H9 (cell line): ENCODE results near the gene SMIM41. TPM values are rescaled to one million over a fixed set of nuclear protein-coding genes. Genes with fewer than 3 reads are reported as not detected.

Experiments used
- DNase-seq: peaks from one replicate; pipeline ENCODE4 v3.0.0-alpha.2; 2017
- H2AFZ ChIP-seq: one replicate; pipeline ENCODE4 v1.6.1; 2013; ENCODE audit warnings: mild to moderate bottlenecking, low read length, control low read depth, moderate library complexity
- H2AK5ac ChIP-seq: 2 replicates; pipeline ENCODE4 v1.6.1; 2013; ENCODE audit warnings: low read length, control low read depth, mixed read lengths; ENCODE audit not compliant: insufficient read length
- H2BK120ac ChIP-seq: one replicate; pipeline ENCODE4 v1.6.1; 2013; ENCODE audit warnings: low read depth, mild to moderate bottlenecking, low read length, control low read depth, inconsistent platforms; ENCODE audit not compliant: poor library complexity, severe bottlenecking
- H2BK12ac ChIP-seq: 2 replicates; pipeline ENCODE4 v1.6.1; 2013; ENCODE audit warnings: low read length, control low read depth, mixed read lengths, low read depth; ENCODE audit not compliant: insufficient read length
- H2BK15ac ChIP-seq: 2 replicates; pipeline ENCODE4 v1.6.1; 2013; ENCODE audit warnings: low read depth, low read length, control low read depth
- H2BK20ac ChIP-seq: one replicate; pipeline ENCODE4 v1.6.1; 2013; ENCODE audit warnings: low read depth, mild to moderate bottlenecking, low read length, control low read depth, inconsistent platforms; ENCODE audit not compliant: poor library complexity, severe bottlenecking
- H2BK5ac ChIP-seq: 2 replicates; pipeline ENCODE4 v1.6.1; 2013; ENCODE audit warnings: low read length, control low read depth, mixed read lengths; ENCODE audit not compliant: insufficient read length
- H3K14ac ChIP-seq: 2 replicates; pipeline ENCODE4 v1.6.1; 2013; ENCODE audit warnings: low read length, control low read depth; ENCODE audit not compliant: insufficient read depth
- H3K18ac ChIP-seq: 2 replicates; pipeline ENCODE4 v1.6.1; 2013; ENCODE audit warnings: low read depth, mild to moderate bottlenecking, mixed read lengths, low read length, control low read depth; ENCODE audit not compliant: insufficient read length
- H3K23ac ChIP-seq: 2 replicates; pipeline ENCODE4 v1.6.1; 2013; ENCODE audit warnings: low read length, control low read depth, mixed read lengths, low read depth; ENCODE audit not compliant: insufficient read length
- H3K23me2 ChIP-seq: 2 replicates; pipeline ENCODE4 v1.6.1; 2013; ENCODE audit warnings: low read depth, mild to moderate bottlenecking, mixed read lengths, low read length, control low read depth; ENCODE audit not compliant: insufficient read length, poor library complexity, severe bottlenecking
- H3K27ac ChIP-seq: 2 replicates; pipeline ENCODE4 v1.5.1; 2013; ENCODE audit warnings: low read length, control low read depth, mixed read lengths, low read depth; ENCODE audit not compliant: insufficient read length
- H3K27me3 ChIP-seq: 2 replicates; pipeline ENCODE4 v1.6.1; 2013; ENCODE audit warnings: low read length, control low read depth, inconsistent platforms; ENCODE audit not compliant: insufficient read depth
- H3K4ac ChIP-seq: 2 replicates; pipeline ENCODE4 v1.6.1; 2013; ENCODE audit warnings: low read depth, mild to moderate bottlenecking, control low read depth, inconsistent platforms, low read length, moderate library complexity
- H3K4me1 ChIP-seq: 2 replicates; pipeline ENCODE4 v1.6.1; 2013; ENCODE audit warnings: low read length, control low read depth, inconsistent platforms; ENCODE audit not compliant: insufficient read depth
- H3K4me2 ChIP-seq: 2 replicates; pipeline ENCODE4 v1.6.1; 2013; ENCODE audit warnings: low read length, control low read depth, mixed read lengths; ENCODE audit not compliant: insufficient read length, insufficient read depth
- H3K56ac ChIP-seq: 2 replicates; pipeline ENCODE4 v1.6.1; 2013; ENCODE audit warnings: low read depth, mild to moderate bottlenecking, mixed read lengths, low read length, control low read depth; ENCODE audit not compliant: insufficient read length
- H3K79me1 ChIP-seq: 2 replicates; pipeline ENCODE4 v1.6.1; 2013; ENCODE audit warnings: low read depth, mild to moderate bottlenecking, moderate library complexity, low read length, control low read depth, inconsistent platforms; ENCODE audit not compliant: insufficient read depth, poor library complexity, severe bottlenecking
- H3K79me2 ChIP-seq: 2 replicates; pipeline ENCODE4 v1.6.1; 2013; ENCODE audit warnings: low read length, control low read depth, inconsistent platforms; ENCODE audit not compliant: insufficient read depth
- H3K9ac ChIP-seq: 2 replicates; pipeline ENCODE4 v1.6.1; 2013; ENCODE audit warnings: low read length, control low read depth, mixed read lengths; ENCODE audit not compliant: insufficient read length; ENCODE audit errors: extremely low read depth
- H3K9me3 ChIP-seq: one replicate; pipeline ENCODE4 v1.6.1; 2013; ENCODE audit warnings: low read depth, low read length, inconsistent platforms; ENCODE audit not compliant: control insufficient read depth
- H3T11ph ChIP-seq: one replicate; pipeline ENCODE4 v1.6.1; 2013; ENCODE audit warnings: mild to moderate bottlenecking, low read length, control low read depth, inconsistent platforms
- H4K20me1 ChIP-seq: one replicate; pipeline ENCODE4 v1.6.1; 2013; ENCODE audit not compliant: control insufficient read depth, insufficient read length, insufficient read depth
- H4K5ac ChIP-seq: 2 replicates; pipeline ENCODE4 v1.6.1; 2013; ENCODE audit warnings: low read depth, mild to moderate bottlenecking, mixed read lengths, low read length, control low read depth; ENCODE audit not compliant: insufficient read length
- H4K8ac ChIP-seq: replicated peaks from 2 replicates; pipeline ENCODE4 v1.6.1; 2013; ENCODE audit warnings: low read length, control low read depth, mixed read lengths, low read depth; ENCODE audit not compliant: insufficient read length
- H4K91ac ChIP-seq: 2 replicates; pipeline ENCODE4 v1.6.1; 2013; ENCODE audit warnings: low read depth, mild to moderate bottlenecking, moderate library complexity, mixed read lengths, low read length, control low read depth; ENCODE audit not compliant: insufficient read length
- H3K27ac Mint-ChIP-seq, 3 experiments: 2 replicates in 2 of 3; 3 replicates in 1 of 3; pipeline ENCODE4 v1.8.0; 2020 to 2021; ENCODE audit warnings: mixed read lengths in 3 of 3, mild to moderate bottlenecking in 1 of 3, moderate library complexity in 1 of 3
- H3K27me3 Mint-ChIP-seq: 2 replicates; pipeline ENCODE4 v1.8.0; 2021; ENCODE audit warnings: low read depth, mild to moderate bottlenecking, moderate library complexity, mixed read lengths
- H3K36me3 Mint-ChIP-seq, 3 experiments: 2 replicates in 2 of 3; 3 replicates in 1 of 3; pipeline ENCODE4 v1.8.0; 2020 to 2021; ENCODE audit warnings: low read depth in 3 of 3, mixed read lengths in 3 of 3; ENCODE audit not compliant: insufficient read depth in 1 of 3
- H3K4me1 Mint-ChIP-seq, 2 experiments: 2 replicates each; pipeline ENCODE4 v1.8.0; 2020; ENCODE audit warnings: mixed read lengths in 2 of 2
- H3K4me3 Mint-ChIP-seq, 2 experiments: 2 replicates in 1 of 2; 3 replicates in 1 of 2; pipeline ENCODE4 v1.8.0; 2020 to 2021; ENCODE audit warnings: mild to moderate bottlenecking in 2 of 2, mixed read lengths in 2 of 2, moderate library complexity in 1 of 2
- H3K9me3 Mint-ChIP-seq, 2 experiments: 2 replicates in 1 of 2; 3 replicates in 1 of 2; pipeline ENCODE4 v1.8.0; 2020; ENCODE audit warnings: mild to moderate bottlenecking in 2 of 2, mixed read lengths in 2 of 2, moderate library complexity in 1 of 2
- WGBS: extraction: QIAGEN DNeasy Blood & Tissue Kit; methylation state at CpG from one replicate; pipeline ENCODE4 v1.1.7; 2013; ENCODE audit warnings: missing lambda C conversion rate, low lambda C conversion rate, mixed read lengths; ENCODE audit not compliant: insufficient read length; ENCODE audit errors: extremely low coverage; 5-methylcytosine and 5-hydroxymethylcytosine counted together
- total RNA-seq: library from RNA; stranded (reverse); gene quantifications from 2 replicates; pipeline ENCODE4 v1.2.1, GENCODE V29; 2021
- TF ChIP-seq, protein P1 (sequence below): fragments of 200-600 bp; sonication (generic); conservative IDR thresholded peaks from 3 replicates; pipeline ENCODE4 v1.8.0; 2021; ENCODE audit warnings: antibody characterized with exemption, mild to moderate bottlenecking

SMIM41 gene
- total RNA-seq, 1 experiment from 2014 or later, result not detected

DNA sequence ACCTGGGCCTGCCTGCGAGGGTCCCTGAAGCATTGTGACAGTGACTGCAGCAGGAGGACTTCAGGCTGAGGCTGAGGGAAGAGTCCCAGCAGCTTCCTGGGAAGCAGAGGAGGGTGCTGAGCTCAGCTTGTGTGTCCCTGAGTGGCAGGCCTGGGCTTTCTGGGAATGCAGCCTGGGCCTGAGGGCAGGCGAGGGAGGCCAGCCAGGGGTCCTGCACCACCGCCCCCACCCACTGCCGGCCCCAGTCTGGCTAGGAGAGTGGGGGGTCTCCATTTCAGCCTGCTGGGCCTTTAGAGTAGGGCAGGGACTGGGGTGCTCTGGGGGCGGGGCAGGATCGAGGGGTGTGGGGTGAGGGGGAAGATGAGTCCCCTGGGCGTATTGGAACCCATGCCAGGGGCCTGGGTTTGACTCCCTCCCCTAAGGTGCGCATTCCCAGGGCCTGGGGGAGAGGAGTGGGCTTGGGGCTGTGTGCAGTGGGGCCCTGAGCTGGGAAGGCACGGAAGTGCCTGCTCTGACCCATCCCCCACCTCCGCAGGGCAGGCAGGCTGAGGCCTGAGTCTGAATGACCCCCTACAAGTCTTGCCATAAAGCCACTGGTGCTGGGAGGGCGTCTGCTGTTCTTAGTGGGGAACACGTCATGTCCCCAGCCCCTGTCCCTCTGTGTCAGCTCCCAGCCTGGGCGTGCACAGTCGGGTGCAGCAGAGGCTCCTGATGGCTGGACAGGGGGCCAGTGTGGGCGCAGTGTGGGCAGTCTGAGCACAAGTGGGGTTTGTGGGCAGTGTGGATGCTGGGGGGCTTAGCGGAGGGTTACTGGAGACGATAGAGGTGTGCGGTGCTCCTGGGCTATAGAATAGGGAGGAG, 66.0 kb downstream of the SMIM41 start:
- peaks cover 3% of the 10 kb centered on the region; the same call in 1 of the 2 replicates for H3K27me3 Mint-ChIP-seq
- no peak overlapping the region for H3T11ph ChIP-seq
- H2AK5ac ChIP-seq, result no peak overlapping the region
- no peaks in the 10 kb centered on the region for H3K23me2 ChIP-seq
- H4K91ac ChIP-seq, result no peak overlapping the region
- H3K4me2 ChIP-seq, result no peak overlapping the region
- H4K20me1 ChIP-seq, result no peaks in the 10 kb centered on the region
- no peak overlapping the region for H2BK120ac ChIP-seq
- H3K56ac ChIP-seq, result no peak overlapping the region
- H3K4me1 ChIP-seq, result peaks cover 5% of the 10 kb centered on the region; the same call in 1 of the 2 replicates
- no peaks in the 10 kb centered on the region for H3K36me3 Mint-ChIP-seq
- no peaks in the 10 kb centered on the region; a peak in 1 of 5 replicates for H3K9me3 Mint-ChIP-seq
- no peak overlapping the region for H2BK12ac ChIP-seq
- no peak overlapping the region for H2BK20ac ChIP-seq
- H3K9ac ChIP-seq, result no peak overlapping the region
- no peak overlapping the region for H2BK15ac ChIP-seq
- TF ChIP-seq, protein P1, sequence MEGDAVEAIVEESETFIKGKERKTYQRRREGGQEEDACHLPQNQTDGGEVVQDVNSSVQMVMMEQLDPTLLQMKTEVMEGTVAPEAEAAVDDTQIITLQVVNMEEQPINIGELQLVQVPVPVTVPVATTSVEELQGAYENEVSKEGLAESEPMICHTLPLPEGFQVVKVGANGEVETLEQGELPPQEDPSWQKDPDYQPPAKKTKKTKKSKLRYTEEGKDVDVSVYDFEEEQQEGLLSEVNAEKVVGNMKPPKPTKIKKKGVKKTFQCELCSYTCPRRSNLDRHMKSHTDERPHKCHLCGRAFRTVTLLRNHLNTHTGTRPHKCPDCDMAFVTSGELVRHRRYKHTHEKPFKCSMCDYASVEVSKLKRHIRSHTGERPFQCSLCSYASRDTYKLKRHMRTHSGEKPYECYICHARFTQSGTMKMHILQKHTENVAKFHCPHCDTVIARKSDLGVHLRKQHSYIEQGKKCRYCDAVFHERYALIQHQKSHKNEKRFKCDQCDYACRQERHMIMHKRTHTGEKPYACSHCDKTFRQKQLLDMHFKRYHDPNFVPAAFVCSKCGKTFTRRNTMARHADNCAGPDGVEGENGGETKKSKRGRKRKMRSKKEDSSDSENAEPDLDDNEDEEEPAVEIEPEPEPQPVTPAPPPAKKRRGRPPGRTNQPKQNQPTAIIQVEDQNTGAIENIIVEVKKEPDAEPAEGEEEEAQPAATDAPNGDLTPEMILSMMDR, result no peak
- no peak overlapping the region for H2AFZ ChIP-seq
- no peak overlapping the region for H3K4ac ChIP-seq
- peak overlapping the region in 1 of 3 experiments; percentile 81; a peak in 2 of 7 replicates for H3K27ac Mint-ChIP-seq
- H3K79me2 ChIP-seq, result no peaks in the 10 kb centered on the region
- no peak overlapping the region for H3K23ac ChIP-seq
- H3K14ac ChIP-seq, result peak overlapping the region; percentile 59
- no peaks in the 10 kb centered on the region for H3K79me1 ChIP-seq
- no peak overlapping the region for H4K8ac ChIP-seq
- H3K18ac ChIP-seq, result no peak overlapping the region
- peaks cover 29 to 52% of the 10 kb centered on the region in 2 experiments for H3K4me1 Mint-ChIP-seq
- no peak overlapping the region for H2BK5ac ChIP-seq
- H3K27me3 ChIP-seq, result no peaks in the 10 kb centered on the region
- H3K27ac ChIP-seq, result no peak overlapping the region
- H3K4me3 Mint-ChIP-seq, result no peak overlapping the region
- H3K9me3 ChIP-seq, result no peaks in the 10 kb centered on the region
- peak; percentile 44 for DNase-seq
- WGBS, result no CpG with 5 or more reads among the region's 18 CpGs
- H4K5ac ChIP-seq, result no peak overlapping the region
